ENCODE data around the gene SRRM3. TPM values are rescaled to one million over a fixed set of nuclear protein-coding genes. Genes with fewer than 3 reads are reported as not detected.
A peak's percentile ranks its signal among the peaks of the same experiment; 100 is the strongest.

The SRRM3 gene
- total RNA-seq, 1 donor from 2014 or later = 3.4 TPM

DNA sequence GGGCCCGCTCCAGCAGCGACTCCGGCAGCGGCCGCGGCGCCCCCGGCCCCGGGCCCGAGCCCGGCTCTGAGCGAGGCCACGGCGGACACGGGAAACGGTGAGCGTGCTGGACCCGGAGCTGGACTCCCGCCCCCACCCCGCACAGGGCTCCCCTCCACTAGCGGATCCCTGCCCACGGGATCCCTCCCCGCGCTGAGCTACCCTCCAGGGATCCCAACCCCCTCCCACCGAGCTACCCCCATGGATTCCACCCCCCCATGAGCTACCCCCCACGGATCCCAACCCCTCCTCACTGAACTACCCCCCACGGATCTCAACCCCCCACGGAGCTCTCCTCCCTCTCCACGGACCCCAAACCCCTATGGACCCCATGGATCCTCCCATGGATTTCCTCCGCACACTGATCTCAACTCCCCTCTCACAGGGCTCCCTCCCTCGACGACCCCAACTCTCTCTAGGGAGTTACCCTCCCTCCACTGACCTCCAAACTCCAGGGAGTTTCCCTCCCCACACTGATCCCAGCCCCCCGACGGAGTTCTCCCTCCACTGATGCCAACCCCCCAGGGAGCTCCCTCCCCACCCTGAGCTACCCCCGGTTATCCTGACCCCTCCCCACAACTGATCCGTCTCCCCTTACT lies 80.1 kb downstream of the SRRM3 start:
- H3K36me3 ChIP-seq = no peaks in the 10 kb centered on the region
- H3K27me3 ChIP-seq = no peaks in the 10 kb centered on the region
- H3K27ac ChIP-seq = no peak overlapping the region
- DNase-seq (ENCODE audit: low spot score in 2 of 2) = no peak
- H3K4me1 ChIP-seq = peaks cover 0 to 5% of the 10 kb centered on the region in 2 donors
- H3K4me3 ChIP-seq = peak overlapping the region; percentile 66 to 70
- no peaks in the 10 kb centered on the region for H3K9me3 ChIP-seq
- intact Hi-C loops (cut with DNase I) = loop anchor here (2.0 to 5.0 kb wide), 2 partner anchors 35 to 103 kb away; no protein-coding TSS in a partner anchor
- TF ChIP-seq, protein P1, sequence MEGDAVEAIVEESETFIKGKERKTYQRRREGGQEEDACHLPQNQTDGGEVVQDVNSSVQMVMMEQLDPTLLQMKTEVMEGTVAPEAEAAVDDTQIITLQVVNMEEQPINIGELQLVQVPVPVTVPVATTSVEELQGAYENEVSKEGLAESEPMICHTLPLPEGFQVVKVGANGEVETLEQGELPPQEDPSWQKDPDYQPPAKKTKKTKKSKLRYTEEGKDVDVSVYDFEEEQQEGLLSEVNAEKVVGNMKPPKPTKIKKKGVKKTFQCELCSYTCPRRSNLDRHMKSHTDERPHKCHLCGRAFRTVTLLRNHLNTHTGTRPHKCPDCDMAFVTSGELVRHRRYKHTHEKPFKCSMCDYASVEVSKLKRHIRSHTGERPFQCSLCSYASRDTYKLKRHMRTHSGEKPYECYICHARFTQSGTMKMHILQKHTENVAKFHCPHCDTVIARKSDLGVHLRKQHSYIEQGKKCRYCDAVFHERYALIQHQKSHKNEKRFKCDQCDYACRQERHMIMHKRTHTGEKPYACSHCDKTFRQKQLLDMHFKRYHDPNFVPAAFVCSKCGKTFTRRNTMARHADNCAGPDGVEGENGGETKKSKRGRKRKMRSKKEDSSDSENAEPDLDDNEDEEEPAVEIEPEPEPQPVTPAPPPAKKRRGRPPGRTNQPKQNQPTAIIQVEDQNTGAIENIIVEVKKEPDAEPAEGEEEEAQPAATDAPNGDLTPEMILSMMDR (IDR thresholded peaks at IDR 0.05) = no peak

DNA sequence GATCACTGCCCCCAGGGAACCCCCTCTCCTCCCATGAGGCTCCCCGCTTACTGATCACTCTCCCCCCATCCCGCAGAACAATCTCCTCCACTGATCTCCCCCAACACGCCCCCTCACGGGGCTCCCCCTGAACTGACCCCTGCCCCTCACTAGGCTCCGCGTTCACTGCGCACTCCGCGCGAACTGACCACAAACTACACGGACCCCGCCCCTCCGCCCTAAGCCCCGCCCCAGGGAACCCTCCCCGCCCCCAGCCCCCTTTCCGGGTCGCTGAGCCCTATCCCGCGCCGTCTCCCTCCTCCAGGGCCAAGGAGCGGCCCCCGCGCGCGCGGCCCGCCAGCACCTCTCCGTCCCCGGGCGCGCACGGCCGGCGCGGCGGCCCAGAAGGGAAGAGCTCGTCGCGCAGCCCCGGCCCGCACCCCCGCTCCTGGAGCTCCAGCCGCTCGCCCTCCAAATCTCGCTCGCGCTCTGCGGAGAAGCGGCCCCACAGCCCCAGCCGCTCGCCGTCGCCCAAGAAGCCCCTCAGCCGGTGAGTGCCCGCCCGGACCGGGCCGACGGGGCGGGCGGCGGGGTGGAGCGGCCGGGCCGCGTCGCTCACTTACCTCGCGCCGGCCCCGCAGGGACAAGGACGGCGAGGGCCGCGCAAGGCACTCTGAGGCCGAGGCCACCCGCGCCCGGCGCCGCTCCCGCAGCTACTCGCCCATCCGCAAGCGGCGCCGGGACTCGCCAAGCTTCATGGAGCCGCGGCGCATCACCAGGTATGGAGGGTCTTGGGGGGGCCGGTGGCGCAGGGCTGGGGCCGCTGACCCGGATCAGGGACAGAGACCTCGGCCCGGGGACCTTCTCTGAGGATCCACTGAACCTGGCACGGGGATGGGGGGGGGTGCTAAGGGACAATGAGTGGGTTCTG lies 80.9 kb downstream of the SRRM3 start:
- Histone ChIP-seq H3K36me3 (no peaks in the 10 kb centered on the region), H3K4me1 (peaks cover 0 to 5% of the 10 kb centered on the region in 2 donors), H3K27ac (no peak overlapping the region), H3K27me3 (no peaks in the 10 kb centered on the region), H3K4me3 (peak overlapping the region; percentile 66 to 70), H3K9me3 (no peaks in the 10 kb centered on the region)
- TF ChIP-seq, protein P1 (IDR thresholded peaks at IDR 0.05) = no peak
- no peak for DNase-seq (ENCODE audit: low spot score in 2 of 2)
- intact Hi-C loops (cut with DNase I) = loop anchor here (2.0 to 5.0 kb wide), 2 partner anchors 35 to 104 kb away; no protein-coding TSS in a partner anchor

DNA sequence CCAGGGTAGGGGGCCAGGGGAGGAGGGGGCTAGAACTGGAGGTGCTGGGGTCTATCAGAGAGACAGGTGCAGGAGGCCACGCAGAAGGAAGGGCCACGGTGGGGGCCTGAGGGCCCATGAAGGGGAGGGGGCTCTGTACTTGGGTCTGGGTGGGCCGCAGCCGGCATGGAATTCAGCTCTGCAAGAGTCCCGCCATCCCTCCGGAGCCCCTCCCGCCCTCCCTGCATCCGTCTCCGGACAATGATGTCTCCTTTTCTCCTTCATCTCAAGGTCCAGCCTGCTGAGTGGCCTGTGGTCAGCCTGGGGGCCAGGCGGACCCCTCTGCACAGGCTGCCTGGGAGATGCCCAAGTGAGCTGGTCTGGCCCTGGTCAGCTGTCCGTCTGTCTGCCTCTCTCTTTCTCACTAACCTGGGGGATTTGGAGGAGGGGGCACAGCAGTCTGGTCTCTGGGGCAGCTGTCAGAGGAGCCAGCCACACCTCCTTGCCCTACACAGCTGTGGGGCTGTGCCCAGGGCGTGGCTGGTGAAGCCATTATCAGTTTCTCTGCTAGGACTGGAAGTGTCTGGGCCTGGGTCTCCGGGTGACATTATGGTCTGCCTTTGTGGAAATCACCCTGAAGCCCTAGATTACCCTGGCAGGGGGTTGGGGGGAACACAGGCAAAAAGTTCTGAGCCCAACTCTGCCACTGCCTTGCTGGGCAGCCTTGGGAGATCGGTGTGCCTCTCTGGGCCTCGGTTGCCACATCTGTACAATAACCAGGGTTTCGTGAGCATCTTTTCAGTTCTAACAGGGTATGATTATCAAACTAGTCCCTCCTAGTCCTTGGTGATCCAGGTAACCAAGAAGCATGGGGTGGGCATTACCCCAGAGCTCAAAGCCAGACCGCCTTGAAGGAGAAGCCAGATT lies 81.8 kb downstream of the SRRM3 start:
- H3K27me3 ChIP-seq = no peaks in the 10 kb centered on the region
- TF ChIP-seq, protein P1 (IDR thresholded peaks at IDR 0.05) = no peak
- no peak for DNase-seq (ENCODE audit: low spot score in 2 of 2)
- H3K4me1 ChIP-seq = peaks cover 0 to 5% of the 10 kb centered on the region in 2 donors
- no peak overlapping the region for H3K27ac ChIP-seq
- peak overlapping the region; percentile 66 to 70 for H3K4me3 ChIP-seq
- H3K36me3 ChIP-seq = no peaks in the 10 kb centered on the region
- intact Hi-C loops (cut with DNase I) = loop anchor here (2.0 to 5.0 kb wide), 2 partner anchors 34 to 105 kb away; no protein-coding TSS in a partner anchor
- H3K9me3 ChIP-seq = no peaks in the 10 kb centered on the region

DNA sequence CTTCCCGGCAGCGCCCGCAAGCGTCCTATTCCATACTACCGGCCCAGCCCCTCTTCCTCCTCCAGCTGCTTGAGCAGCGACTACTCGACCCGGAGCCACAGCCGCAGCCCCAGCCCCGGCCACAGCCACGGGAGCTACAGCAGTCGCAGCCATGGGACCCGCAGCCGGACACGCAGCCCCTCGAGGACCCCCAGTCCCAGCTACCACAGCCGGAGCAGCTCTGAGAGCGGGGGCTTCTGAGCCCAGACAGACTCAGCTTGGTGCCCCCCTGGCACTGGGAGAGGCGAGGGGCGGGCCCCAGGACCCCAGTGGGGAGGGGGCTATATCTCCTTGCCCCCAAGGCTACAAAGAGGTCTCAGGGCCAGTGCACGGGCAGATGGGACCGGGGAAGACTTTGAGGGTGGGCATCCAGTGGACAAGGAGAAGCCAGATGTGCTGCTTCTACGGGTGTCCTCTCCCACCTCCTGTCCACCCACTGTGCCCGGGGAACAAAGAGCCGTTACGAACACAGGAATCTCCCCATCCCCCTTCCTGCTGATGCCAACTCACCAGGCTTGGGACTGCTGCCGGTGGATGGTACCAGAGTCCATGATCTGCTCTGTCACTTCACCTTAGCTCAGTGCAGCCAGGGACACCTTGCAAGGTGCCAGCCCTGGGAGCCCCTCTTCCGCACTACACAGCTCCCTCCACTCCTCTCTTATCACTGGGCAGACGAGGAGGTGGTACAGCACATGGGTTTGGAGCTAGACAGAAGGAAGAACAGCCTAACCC lies 84.1 kb downstream of the SRRM3 start:
- Histone ChIP-seq H3K4me3 (no peak overlapping the region), H3K27me3 (no peaks in the 10 kb centered on the region), H3K27ac (no peak overlapping the region), H3K9me3 (no peaks in the 10 kb centered on the region), H3K4me1 (peaks cover 0 to 5% of the 10 kb centered on the region in 2 donors), H3K36me3 (no peaks in the 10 kb centered on the region)
- intact Hi-C loops (cut with DNase I) = no loop called here
- TF ChIP-seq, protein P1 (IDR thresholded peaks at IDR 0.05) = no peak
- DNase-seq (ENCODE audit: low spot score in 2 of 2) = no peak
